GM12878 (cell line): ENCODE measurements around the gene SMG9.

ENCODE experiments used
- ATF2 ChIP-seq: IDR thresholded peaks from 2 replicates; pipeline ENCODE4 v1.6.1; 2012; ENCODE audit warnings: low read length, inconsistent platforms
- CTCF ChIP-seq, 3 experiments: IDR thresholded peaks in 2 of 3; conservative IDR thresholded peaks in 1 of 3; 2 replicates each; pipeline ENCODE4 v1.5.1; 2011; ENCODE audit warnings: low read depth in 3 of 3, low read length in 3 of 3, mild to moderate bottlenecking in 3 of 3, control low read depth in 2 of 3, moderate library complexity in 2 of 3, inconsistent platforms in 1 of 3, mixed read lengths in 1 of 3; ENCODE audit not compliant: control insufficient read depth in 2 of 3, insufficient read depth in 1 of 3; ENCODE audit errors: extremely low read depth in 1 of 3
- EZH2 ChIP-seq: IDR thresholded peaks from 2 replicates; pipeline ENCODE4 v1.6.1; 2012; ENCODE audit warnings: low read depth, mild to moderate bottlenecking, control low read depth, inconsistent platforms, low read length, borderline replicate concordance; ENCODE audit not compliant: control insufficient read depth
- GABPA ChIP-seq: IDR thresholded peaks from 2 replicates; pipeline ENCODE4 v1.6.1; 2014; ENCODE audit warnings: antibody characterized with exemption, low read depth, mild to moderate bottlenecking, inconsistent platforms
- NFYB ChIP-seq: IDR thresholded peaks from 2 replicates; pipeline ENCODE4 v1.6.1; 2011; ENCODE audit warnings: low read depth, mild to moderate bottlenecking, low read length, improper control_type of control experiment, moderate library complexity; ENCODE audit not compliant: insufficient read depth
- NR2C1 ChIP-seq: fragments of 450-650 bp; IDR thresholded peaks from 2 replicates; pipeline ENCODE4 v1.6.1; 2017; ENCODE audit warnings: antibody characterized with exemption, mild to moderate bottlenecking, moderate library complexity
- POLR2A ChIP-seq: IDR thresholded peaks from 2 replicates; pipeline ENCODE4 v1.6.1; 2011; ENCODE audit warnings: low read depth, mild to moderate bottlenecking, low read length
- REST ChIP-seq: IDR thresholded peaks from 2 replicates; pipeline ENCODE4 v1.6.1; 2012; ENCODE audit warnings: mild to moderate bottlenecking, low read depth, low read length
- SKIL ChIP-seq: fragments of 450-650 bp; IDR thresholded peaks from 2 replicates; pipeline ENCODE4 v1.6.1; 2017; ENCODE audit warnings: mild to moderate bottlenecking, low read depth, inconsistent platforms; ENCODE audit not compliant: poor library complexity, severe bottlenecking
- USF2 ChIP-seq: IDR thresholded peaks from 2 replicates; pipeline ENCODE4 v1.6.1; 2011; ENCODE audit warnings: low read depth, low read length, improper control_type of control experiment, borderline replicate concordance
- ZZZ3 ChIP-seq: IDR thresholded peaks from 2 replicates; pipeline ENCODE4 v1.6.1; 2011; ENCODE audit warnings: low read depth; ENCODE audit not compliant: control insufficient read depth, insufficient read length

- TF ChIP-seq EZH2 (no peak), USF2 (no peak), REST (no peak), SKIL (no peak), NR2C1 (no peak), CTCF (IDR thresholded peaks at IDR 0.05 in 2 of 3, conservative IDR thresholded peaks at IDR 0.05 in 1 of 3; ENCODE audit: control insufficient read depth in 2 of 3, extremely low read depth in 1 of 3, insufficient read depth in 1 of 3, low read depth in 3 of 3, low read length in 3 of 3) (no peak), ATF2 (no peak), GABPA (no peak), NFYB (no peak), POLR2A (no peak), ZZZ3 (no peak)
Measured at GRCh38 chr19:43786665-43787064, 31.9 kb upstream of the SMG9 start.
